Hepatocyte (in vitro differentiated cells): ENCODE results near the gene SLC8A1.

Source experiments
- EZH2 ChIP-seq: fragments of 200-600 bp; sonication (generic); IDR thresholded peaks from 2 replicates; pipeline ENCODE4 v1.6.1; 2016; ENCODE audit warnings: antibody characterized with exemption, mild to moderate bottlenecking, borderline replicate concordance
- EZH2phosphoT487 ChIP-seq: fragments of 200-600 bp; sonication (generic); IDR thresholded peaks from one replicate; pipeline ENCODE4 v1.6.1; 2018; ENCODE audit warnings: antibody characterized with exemption, mild to moderate bottlenecking, low read depth, moderate library complexity; ENCODE audit not compliant: unreplicated experiment, severe bottlenecking
- TF ChIP-seq, protein P1 (sequence below): fragments of 200-600 bp; sonication (generic); IDR thresholded peaks from 2 replicates; pipeline ENCODE4 v1.5.1; 2016; ENCODE audit warnings: antibody characterized with exemption, mild to moderate bottlenecking; ENCODE audit not compliant: poor library complexity

DNA sequence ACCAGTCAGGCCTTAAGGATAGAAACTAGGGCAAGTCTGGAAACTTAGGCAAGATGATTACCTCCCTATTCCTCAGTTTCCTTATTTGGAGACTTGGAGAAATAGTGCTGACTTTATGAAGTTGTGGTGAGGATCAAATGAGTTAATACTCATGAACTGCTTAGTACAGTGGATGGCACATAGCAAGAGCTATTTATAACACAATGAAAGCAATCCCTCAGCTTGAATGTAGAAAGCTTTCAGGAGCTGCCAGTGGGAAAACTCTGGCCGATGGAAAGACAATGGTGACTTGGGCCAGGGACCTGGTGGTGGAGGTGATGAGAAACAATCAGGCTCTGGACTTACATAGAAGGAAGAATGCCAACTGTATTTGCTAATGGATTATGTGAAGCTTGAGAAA, 403.4 kb downstream of the SLC8A1 start:
- TF ChIP-seq, protein P1, sequence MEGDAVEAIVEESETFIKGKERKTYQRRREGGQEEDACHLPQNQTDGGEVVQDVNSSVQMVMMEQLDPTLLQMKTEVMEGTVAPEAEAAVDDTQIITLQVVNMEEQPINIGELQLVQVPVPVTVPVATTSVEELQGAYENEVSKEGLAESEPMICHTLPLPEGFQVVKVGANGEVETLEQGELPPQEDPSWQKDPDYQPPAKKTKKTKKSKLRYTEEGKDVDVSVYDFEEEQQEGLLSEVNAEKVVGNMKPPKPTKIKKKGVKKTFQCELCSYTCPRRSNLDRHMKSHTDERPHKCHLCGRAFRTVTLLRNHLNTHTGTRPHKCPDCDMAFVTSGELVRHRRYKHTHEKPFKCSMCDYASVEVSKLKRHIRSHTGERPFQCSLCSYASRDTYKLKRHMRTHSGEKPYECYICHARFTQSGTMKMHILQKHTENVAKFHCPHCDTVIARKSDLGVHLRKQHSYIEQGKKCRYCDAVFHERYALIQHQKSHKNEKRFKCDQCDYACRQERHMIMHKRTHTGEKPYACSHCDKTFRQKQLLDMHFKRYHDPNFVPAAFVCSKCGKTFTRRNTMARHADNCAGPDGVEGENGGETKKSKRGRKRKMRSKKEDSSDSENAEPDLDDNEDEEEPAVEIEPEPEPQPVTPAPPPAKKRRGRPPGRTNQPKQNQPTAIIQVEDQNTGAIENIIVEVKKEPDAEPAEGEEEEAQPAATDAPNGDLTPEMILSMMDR, result no peak
- TF ChIP-seq EZH2, result no peak
- no peak for TF ChIP-seq EZH2phosphoT487
